DMS153 (cell line): ENCODE data around the gene ING5.

Experiments
- DNase-seq: peaks from one replicate; lab custom pipeline; 2025; lab: John Stamatoyannopoulos, UW

Gene ING5

DNA sequence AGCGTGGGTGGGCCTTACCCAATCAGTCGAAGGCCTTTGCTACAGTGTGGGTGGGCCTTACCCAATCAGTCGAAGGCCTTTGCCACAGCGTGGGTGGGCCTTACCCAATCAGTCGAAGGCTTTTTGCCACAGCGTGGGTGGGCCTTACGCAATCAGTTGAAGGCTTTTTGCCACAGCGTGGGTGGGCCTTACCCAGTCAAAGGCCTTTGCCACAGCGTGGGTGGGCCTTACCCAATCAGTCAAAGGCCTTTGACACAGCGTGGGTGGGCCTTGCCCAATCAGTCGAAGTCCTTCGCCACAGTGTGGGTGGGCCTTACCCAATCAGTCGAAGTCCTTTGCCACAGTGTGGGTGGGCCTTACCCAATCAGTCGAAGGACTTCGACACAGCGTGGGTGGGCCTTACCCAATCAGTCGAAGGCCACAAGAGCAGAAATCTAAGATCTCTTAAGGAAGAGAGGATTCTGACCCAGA lies 58.5 kb downstream of the ING5 start:
- no peak for DNase-seq

DNA sequence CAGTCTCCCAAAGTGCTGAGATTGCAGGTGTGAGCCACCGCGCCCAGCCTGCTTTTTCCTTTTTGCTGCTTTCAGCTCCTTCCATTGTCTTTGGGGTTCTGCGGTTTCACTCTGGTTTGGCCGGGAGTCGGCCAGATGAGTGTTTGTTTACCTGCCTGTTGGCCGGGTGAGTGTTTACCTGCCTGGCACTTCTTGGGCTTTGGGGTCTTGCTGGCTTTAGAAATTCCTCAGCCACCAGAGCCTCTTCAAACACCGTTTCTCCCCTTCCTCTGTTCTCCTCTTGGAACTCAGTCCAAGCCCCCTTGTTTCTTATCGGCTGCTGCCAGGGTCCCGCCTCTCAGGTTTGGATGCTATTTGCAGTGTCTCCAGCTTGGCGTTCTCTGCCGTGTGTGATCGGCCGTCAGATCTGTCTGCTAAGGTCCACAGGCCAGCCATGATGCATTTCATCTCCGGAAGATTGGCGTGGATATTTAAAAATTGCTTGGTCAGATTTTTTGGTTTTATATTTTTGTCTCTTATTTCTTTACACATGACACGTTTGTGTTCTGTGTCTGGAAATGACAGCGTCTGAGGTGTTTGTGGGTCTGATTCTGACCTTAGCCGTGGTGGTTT lies 60.6 kb downstream of the ING5 start:
- peak; percentile 78 for DNase-seq

GRCh38 chr2:241762933-241763369 lies 61.1 kb downstream of the ING5 start:
- peak; percentile 70 for DNase-seq

- no peak for DNase-seq
Measured at GRCh38 chr2:241763551-241764274, 61.9 kb downstream of the ING5 start.

DNA sequence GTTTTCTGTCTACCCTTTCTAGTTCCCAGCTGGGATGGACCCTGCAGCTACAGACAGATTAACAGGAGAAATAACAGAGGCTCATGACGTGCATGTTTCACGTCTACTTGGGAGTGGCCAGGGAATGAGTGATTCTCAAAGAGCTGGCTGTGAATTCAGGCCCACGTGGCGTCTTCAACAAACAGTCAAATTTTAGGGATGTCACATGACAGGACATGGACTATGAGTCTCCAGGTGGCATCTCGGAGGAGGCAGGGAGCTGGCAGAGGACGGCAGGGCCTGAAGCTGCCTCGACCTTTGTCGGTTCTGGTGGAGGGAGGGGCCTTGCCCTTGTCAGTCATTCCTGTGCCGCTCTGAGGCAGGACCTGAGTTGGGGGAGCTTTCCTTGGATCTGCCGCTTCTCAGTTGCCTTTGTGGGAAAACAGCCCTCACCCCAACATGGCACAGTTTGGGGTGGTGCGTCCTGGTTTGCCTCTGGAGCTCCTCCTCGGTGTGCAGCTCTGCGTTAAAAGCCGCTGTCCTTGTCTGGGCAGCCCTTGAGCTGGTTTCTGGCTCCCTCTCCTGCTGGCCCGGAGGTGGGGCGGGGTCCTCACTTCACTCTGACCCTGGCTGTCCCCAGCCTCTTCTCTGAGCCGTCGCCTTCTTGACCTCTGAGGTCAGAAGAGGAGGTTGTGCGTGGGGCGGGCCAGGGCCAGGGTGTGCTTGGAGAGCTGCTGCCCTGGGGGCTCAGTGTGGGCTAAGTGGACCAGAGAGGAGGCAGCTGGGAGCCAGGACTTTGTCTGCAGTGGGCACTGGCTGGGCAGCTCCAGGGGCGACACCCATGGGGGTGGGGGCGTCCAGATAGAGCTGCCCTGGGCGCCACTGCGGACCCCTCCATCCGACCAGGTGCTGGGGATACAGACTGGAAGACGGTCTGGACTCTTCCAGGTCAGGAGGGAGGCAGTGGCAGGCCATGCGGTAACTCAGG lies 62.7 kb downstream of the ING5 start:
- no peak for DNase-seq

- no peak for DNase-seq
Measured at GRCh38 chr2:241767464-241768250, 65.8 kb downstream of the ING5 start.

- DNase-seq: no peak
Measured at GRCh38 chr2:241768251-241768711, 66.4 kb downstream of the ING5 start.

DNA sequence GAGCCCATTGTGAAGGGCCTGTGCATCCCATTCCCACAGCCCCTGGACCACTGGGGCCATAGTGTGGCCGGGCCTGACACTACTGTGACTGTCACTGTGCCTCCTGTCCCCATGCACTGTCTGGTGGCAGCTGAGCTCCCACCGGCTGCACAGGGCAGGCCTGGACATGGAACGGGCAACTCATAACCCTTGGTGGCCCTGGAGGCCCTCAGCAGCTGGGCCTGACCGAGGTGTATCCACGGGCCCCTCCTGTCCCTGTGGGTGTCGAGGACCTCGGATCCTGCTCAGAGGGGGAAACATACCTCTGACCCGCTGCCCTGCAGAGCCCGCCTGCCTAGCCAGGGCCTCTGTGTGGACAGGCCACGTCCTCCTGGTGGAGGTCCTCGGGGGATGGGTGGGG lies 67.0 kb downstream of the ING5 start:
- DNase-seq: no peak

- no peak for DNase-seq
Measured at GRCh38 chr2:241769819-241770184, 68.0 kb downstream of the ING5 start.

- no peak for DNase-seq
Measured at GRCh38 chr2:241770185-241770935, 68.5 kb downstream of the ING5 start.

- no peak for DNase-seq
Measured at GRCh38 chr2:241770936-241771285, 69.1 kb downstream of the ING5 start.

- DNase-seq: no peak
Measured at GRCh38 chr2:241771286-241772062, 69.6 kb downstream of the ING5 start.

GRCh38 chr2:241772063-241772499 lies 70.2 kb downstream of the ING5 start:
- no peak for DNase-seq

DNA sequence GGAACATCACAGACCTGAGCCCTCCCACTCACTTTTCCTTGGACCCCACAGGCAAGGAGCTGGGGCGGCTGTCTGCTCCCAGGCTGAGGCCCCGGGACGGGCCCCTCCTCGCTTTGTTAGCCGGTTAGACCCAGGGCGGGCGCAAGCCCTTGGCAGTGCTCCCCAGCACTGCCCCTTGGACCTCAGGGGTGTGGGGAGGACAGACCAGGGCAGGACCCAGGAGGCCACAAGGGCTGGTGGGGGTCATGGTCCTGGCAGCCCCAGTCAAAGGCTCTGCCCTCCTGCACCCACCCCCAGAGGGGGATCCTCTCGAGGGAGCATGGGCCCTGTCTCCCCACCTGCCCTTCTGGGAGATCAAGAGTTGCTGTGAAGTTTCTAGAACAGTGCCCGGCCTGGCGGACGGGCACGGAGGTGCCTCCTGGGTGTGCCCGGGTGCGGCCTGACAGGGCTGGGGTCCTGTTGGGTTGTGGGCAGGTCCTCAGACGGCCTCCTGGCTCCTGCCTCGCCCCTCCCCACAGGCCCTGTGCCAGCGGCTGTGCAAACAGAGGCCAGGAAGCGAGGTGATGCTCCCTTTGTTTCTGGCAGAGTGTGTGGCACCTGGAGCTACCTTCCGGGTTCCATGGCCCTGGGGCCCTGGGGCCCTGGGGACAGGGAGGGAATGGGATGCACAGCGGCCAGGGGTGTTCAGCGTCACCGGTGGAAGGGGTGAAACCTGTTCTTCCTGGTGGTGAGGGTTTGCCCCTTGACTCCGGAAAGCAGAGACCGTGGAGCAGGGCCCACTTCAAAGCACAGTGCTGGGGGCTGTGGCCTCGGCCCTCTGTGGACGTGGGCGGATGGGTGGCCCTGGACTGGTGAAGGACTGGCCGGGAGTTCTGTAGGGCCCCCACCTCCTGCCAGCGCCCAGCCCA lies 71.9 kb downstream of the ING5 start:
- DNase-seq: peak; percentile 81

GRCh38 chr2:241774419-241775222 lies 72.8 kb downstream of the ING5 start:
- peak; percentile 33 for DNase-seq

GRCh38 chr2:241775223-241776177 lies 73.7 kb downstream of the ING5 start:
- DNase-seq: no peak
